GF-D8 (cell line): Measurements from ENCODE around the gene CDH13.

ENCODE experiments used
- DNase-seq: peaks from one replicate; lab custom pipeline; 2025; lab: John Stamatoyannopoulos, UW

Gene CDH13

GRCh38 chr16:83842291-83842690 lies 1215.5 kb downstream of the CDH13 start:
- no peak for DNase-seq

GRCh38 chr16:83842756-83843507 lies 1216.2 kb downstream of the CDH13 start:
- peak; percentile 51 for DNase-seq

- DNase-seq: peak; percentile 20
These were observed 1216.9 kb downstream of the CDH13 start for GRCh38 chr16:83843657-83844056.

- no peak for DNase-seq
These were observed 1218.5 kb downstream of the CDH13 start for GRCh38 chr16:83845263-83845662.

GRCh38 chr16:83847371-83848225 lies 1220.8 kb downstream of the CDH13 start:
- DNase-seq: peak; percentile 71

GRCh38 chr16:83849421-83849820 lies 1222.7 kb downstream of the CDH13 start:
- DNase-seq: no peak
